GM12878 (cell line): ENCODE results near the gene DIAPH2. TPM values are rescaled to one million over a fixed set of nuclear protein-coding genes. Genes with fewer than 3 reads are reported as not detected.

Experiments used
- ATAC-seq: fragments of 200-7000 bp; cut with Tn5 transposase; 3 replicates; pipeline ENCODE4 v1.9.1; 2020; ENCODE audit warnings: mild to moderate bottlenecking, moderate library complexity
- BruUV-seq: library from RNA; stranded (reverse); fragments of 400-500 nt; replicated peaks from 2 replicates; lab custom pipeline; 2021; lab: Mats Ljungman, UMichigan
- CTCF ChIA-PET: fragments of 300-600 bp; sonication (Branson Sonifier 250); formaldehyde crosslinking; extraction: SDS; loops from one replicate; lab custom pipeline; 2021; ENCODE audit warnings: inconsistent platforms; lab: Yijun Ruan, JAX
- POLR2A ChIA-PET: fragments of 350-600 bp; formaldehyde crosslinking; extraction: SDS; loops from one replicate; lab custom pipeline; 2021; ENCODE audit warnings: inconsistent platforms; lab: Charles Lee
- RAD21 ChIA-PET: fragments of 300-600 bp; sonication (Branson Sonifier 250); formaldehyde crosslinking; loops from one replicate; lab custom pipeline; 2023; ENCODE audit warnings: antibody characterized with exemption; ENCODE audit not compliant: unreplicated experiment; lab: Charles Lee
- SMC1A ChIA-PET: fragments of 300-600 bp; sonication (Branson Sonifier 250); formaldehyde crosslinking; loops from one replicate; lab custom pipeline; 2023; ENCODE audit not compliant: unreplicated experiment, uncharacterized antibody; lab: Charles Lee
- DNase-seq: peaks from one replicate; pipeline ENCODE4 v3.0.0-alpha.2; 2011; ENCODE audit warnings: low read depth, low spot score
- FAIRE-seq: peaks from 3 replicates; lab custom pipeline; 2011; peaks lifted over from hg19 to GRCh38; lab: Jason Lieb, UNC
- H2AFZ ChIP-seq: 2 replicates; pipeline ENCODE4 v1.6.0; 2011; ENCODE audit warnings: low read depth, low read length, control low read depth; ENCODE audit not compliant: control insufficient read depth
- H3K27ac ChIP-seq: 2 replicates; pipeline ENCODE4 v1.5.1; 2011; ENCODE audit warnings: control low read depth; ENCODE audit not compliant: control insufficient read depth, insufficient read depth
- H3K27me3 ChIP-seq, 2 experiments: replicated peaks in 1 of 2; 2 replicates each; pipeline versions ENCODE4 v1.6.0 to v1.6.1; 2011; ENCODE audit warnings: low read length in 1 of 2; ENCODE audit not compliant: control insufficient read depth in 2 of 2, insufficient read depth in 2 of 2
- H3K36me3 ChIP-seq, 2 experiments: 2 replicates each; pipeline ENCODE4 v1.5.1; 2011; ENCODE audit warnings: low read length in 1 of 2; ENCODE audit not compliant: control insufficient read depth in 2 of 2, insufficient read depth in 2 of 2
- H3K4me1 ChIP-seq: 2 replicates; pipeline ENCODE4 v1.6.1; 2011; ENCODE audit warnings: mild to moderate bottlenecking, low read length, moderate library complexity, mixed read lengths; ENCODE audit not compliant: control insufficient read depth, insufficient read depth
- H3K4me2 ChIP-seq: 2 replicates; pipeline ENCODE4 v1.6.0; 2011; ENCODE audit warnings: control low read depth; ENCODE audit not compliant: control insufficient read depth, insufficient read depth
- H3K4me3 ChIP-seq: fragments of 200-600 bp; sonication (generic); 2 replicates; pipeline ENCODE4 v1.5.1; 2016
- H3K79me2 ChIP-seq: 2 replicates; pipeline ENCODE4 v1.6.0; 2011; ENCODE audit warnings: low read length; ENCODE audit not compliant: control insufficient read depth, insufficient read depth
- H3K9ac ChIP-seq: 2 replicates; pipeline ENCODE4 v1.8.0; 2011; ENCODE audit warnings: low read length, control low read depth, mixed read lengths; ENCODE audit not compliant: control insufficient read depth, insufficient read depth
- H3K9me3 ChIP-seq: replicated peaks from 3 replicates; pipeline ENCODE4 v1.5.1; 2011; ENCODE audit warnings: mild to moderate bottlenecking, low read length; ENCODE audit not compliant: control insufficient read depth, insufficient read depth
- H4K20me1 ChIP-seq: 2 replicates; pipeline ENCODE4 v1.6.0; 2011; ENCODE audit not compliant: control insufficient read depth, insufficient read depth
- HSF1 ChIP-seq: fragments of 150-350 bp; IDR thresholded peaks from 2 replicates; pipeline ENCODE4 v1.6.1; 2014; ENCODE audit warnings: mild to moderate bottlenecking, low read depth, low read length
- JUND ChIP-seq: IDR thresholded peaks from 2 replicates; pipeline ENCODE4 v1.6.1; 2012; ENCODE audit warnings: low read depth, mild to moderate bottlenecking, low read length, improper control_type of control experiment, moderate library complexity
- KAT2A ChIP-seq: conservative IDR thresholded peaks from 2 replicates; pipeline ENCODE4 v1.6.1; 2011; ENCODE audit warnings: low read depth, low read length; ENCODE audit not compliant: control insufficient read depth
- KDM1A ChIP-seq: fragments of 200-600 bp; sonication (generic); IDR thresholded peaks from 2 replicates; pipeline ENCODE4 v1.6.1; 2016; ENCODE audit warnings: borderline replicate concordance
- NBN ChIP-seq: fragments of 450-650 bp; IDR thresholded peaks from 2 replicates; pipeline ENCODE4 v1.6.1; 2016
- POLR2AphosphoS5 ChIP-seq: IDR thresholded peaks from 2 replicates; pipeline ENCODE4 v1.6.1; 2011; ENCODE audit warnings: mild to moderate bottlenecking, low read length, inconsistent platforms
- RUNX3 ChIP-seq: IDR thresholded peaks from 2 replicates; pipeline ENCODE4 v1.6.1; 2012; ENCODE audit warnings: low read length, inconsistent platforms
- SIX5 ChIP-seq: IDR thresholded peaks from 2 replicates; pipeline ENCODE4 v1.6.1; 2011; ENCODE audit warnings: mild to moderate bottlenecking, low read depth, low read length, moderate library complexity; ENCODE audit not compliant: severe bottlenecking
- SMAD1 ChIP-seq: fragments of 450-650 bp; IDR thresholded peaks from 2 replicates; pipeline ENCODE4 v1.6.1; 2018; ENCODE audit warnings: mild to moderate bottlenecking, low read depth; ENCODE audit not compliant: partially characterized antibody
- TAF1 ChIP-seq: IDR thresholded peaks from 2 replicates; pipeline ENCODE4 v1.6.1; 2011; ENCODE audit warnings: mild to moderate bottlenecking, low read depth, low read length, borderline replicate concordance
- ZNF592 ChIP-seq: fragments of 450-650 bp; IDR thresholded peaks from 2 replicates; pipeline ENCODE4 v1.6.1; 2017; ENCODE audit warnings: mild to moderate bottlenecking, moderate library complexity
- WGBS: methylation state at CpG from one replicate; pipeline ENCODE4 v1.1.6; 2016; ENCODE audit warnings: low lambda C conversion rate; ENCODE audit not compliant: insufficient replicate concordance, insufficient coverage; ENCODE audit errors: missing lambda C conversion rate; 5-methylcytosine and 5-hydroxymethylcytosine counted together
- in situ Hi-C: fragments of 300-500 bp; cut with MboI; formaldehyde crosslinking; loops from 9 replicates; pipeline ENCODE4 v1.14.3; 2018; ENCODE audit warnings: mixed read lengths
- intact Hi-C: fragments of 100-400 bp; cut with micrococcal nuclease; formaldehyde crosslinking; loops from one replicate; pipeline ENCODE4 v1.14.2; 2022; ENCODE audit not compliant: unreplicated experiment
- polyA plus RNA-seq, 11 experiments: library from polyadenylated mRNA; depleted of rRNA in 4 of 11; unstranded in 6 of 11; stranded (reverse) in 5 of 11; fragments of >200 nt; fragmentation: Nextera tagmentation in 4 of 11; fragmentation: Illumina TruSeq in 1 of 11; extraction: Ambion mirVana in 4 of 11; extraction: Trizol in 1 of 11; gene quantifications; 1 replicate in 1 of 11; 2 replicates in 10 of 11; pipeline versions ENCODE4 v1.2.1 to v1.2.3, GENCODE V29; 2011 to 2016; ENCODE audit warnings: inconsistent platforms in 2 of 11, missing spikeins in 2 of 11, low read depth in 1 of 11
- total RNA-seq, 4 experiments: library from RNA; depleted of rRNA in 3 of 4; stranded (reverse); fragments of >200 nt in 3 of 4; fragmentation: Illumina TruSeq in 1 of 4; extraction: Trizol in 1 of 4; gene quantifications; 2 replicates each; pipeline versions ENCODE4 v1.2.1 to v1.2.3, GENCODE V29; 2013 to 2021
- TF ChIP-seq, protein P1 (sequence below): fragments of 450-650 bp; IDR thresholded peaks from 2 replicates; pipeline ENCODE4 v1.6.1; 2017; ENCODE audit warnings: mild to moderate bottlenecking, moderate library complexity
- TF ChIP-seq, protein P2 (sequence below): IDR thresholded peaks from 2 replicates; pipeline ENCODE4 v1.6.1; 2011; ENCODE audit warnings: borderline replicate concordance, low read depth, mild to moderate bottlenecking, moderate library complexity, mixed read lengths, low read length; ENCODE audit not compliant: insufficient read depth; ENCODE audit errors: extremely low read length

DIAPH2 gene
- total and polyA plus RNA-seq, 10 of the 15 experiments (the other 5 are each of a cell fraction or from before 2014, with no cell fraction given) = 2.2 to 16.6 (median 8.8) TPM

DNA sequence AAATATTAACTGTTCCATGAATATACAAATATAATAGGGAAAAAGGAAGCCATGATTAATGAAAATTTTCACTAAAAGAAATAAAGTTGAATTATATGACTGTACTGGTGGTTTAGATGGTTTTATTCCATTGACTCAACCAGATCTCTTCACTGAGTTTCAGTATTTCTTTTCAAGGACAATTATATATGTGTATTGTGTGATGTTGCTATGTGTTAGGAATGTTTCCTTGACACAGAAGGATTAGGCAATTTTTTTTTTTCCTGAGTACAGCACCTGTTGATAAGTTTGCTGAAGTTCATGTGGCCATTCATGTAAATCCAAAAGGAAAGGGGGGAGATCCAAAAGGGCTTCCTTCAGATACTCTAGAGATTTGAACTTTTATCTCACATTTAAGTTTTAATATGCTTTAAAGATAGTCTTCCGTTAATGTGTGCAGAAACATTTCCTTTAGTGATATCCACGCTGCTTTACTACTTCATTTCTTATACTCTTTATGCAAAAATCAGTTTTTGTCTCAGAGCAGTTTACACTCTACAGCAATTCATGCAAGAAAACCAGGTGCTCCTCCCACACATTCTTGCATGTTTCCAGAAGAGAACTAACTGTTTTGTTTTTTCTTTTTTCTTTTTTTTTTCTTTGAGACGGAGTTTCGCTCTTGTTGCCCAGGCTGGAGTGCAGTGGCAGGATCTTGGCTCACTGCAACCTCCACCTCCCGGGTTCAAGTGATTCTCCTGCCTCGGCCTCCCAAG, 448.2 kb downstream of the DIAPH2 start:
- Histone ChIP-seq H3K9me3 (no peaks in the 10 kb centered on the region), H3K4me3 (no peak overlapping the region), H3K4me1 (no peaks in the 10 kb centered on the region), H3K27ac (no peak overlapping the region), H3K79me2 (no peaks in the 10 kb centered on the region), H4K20me1 (no peaks in the 10 kb centered on the region), H3K4me2 (no peak overlapping the region), H2AFZ (no peak overlapping the region), H3K36me3 (no peaks in the 10 kb centered on the region), H3K27me3 (no peaks in the 10 kb centered on the region), H3K9ac (no peak overlapping the region)
- SMC1A ChIA-PET = no interaction called here
- POLR2A ChIA-PET = no interaction called here
- RAD21 ChIA-PET = no interaction called here
- WGBS = 32% methylated on average over 6 of the region's 6 CpGs
- intact Hi-C loops (no loop called here), in situ Hi-C loops (no loop called here)
- CTCF ChIA-PET = no interaction called here
- ATAC-seq (no peak), DNase-seq (no peak), FAIRE-seq (no peak)
- no TSS peak for BruUV-seq
- no peak for TF ChIP-seq SIX5
- TF ChIP-seq KAT2A = no peak
- TF ChIP-seq RUNX3 = no peak
- TF ChIP-seq, protein P1, sequence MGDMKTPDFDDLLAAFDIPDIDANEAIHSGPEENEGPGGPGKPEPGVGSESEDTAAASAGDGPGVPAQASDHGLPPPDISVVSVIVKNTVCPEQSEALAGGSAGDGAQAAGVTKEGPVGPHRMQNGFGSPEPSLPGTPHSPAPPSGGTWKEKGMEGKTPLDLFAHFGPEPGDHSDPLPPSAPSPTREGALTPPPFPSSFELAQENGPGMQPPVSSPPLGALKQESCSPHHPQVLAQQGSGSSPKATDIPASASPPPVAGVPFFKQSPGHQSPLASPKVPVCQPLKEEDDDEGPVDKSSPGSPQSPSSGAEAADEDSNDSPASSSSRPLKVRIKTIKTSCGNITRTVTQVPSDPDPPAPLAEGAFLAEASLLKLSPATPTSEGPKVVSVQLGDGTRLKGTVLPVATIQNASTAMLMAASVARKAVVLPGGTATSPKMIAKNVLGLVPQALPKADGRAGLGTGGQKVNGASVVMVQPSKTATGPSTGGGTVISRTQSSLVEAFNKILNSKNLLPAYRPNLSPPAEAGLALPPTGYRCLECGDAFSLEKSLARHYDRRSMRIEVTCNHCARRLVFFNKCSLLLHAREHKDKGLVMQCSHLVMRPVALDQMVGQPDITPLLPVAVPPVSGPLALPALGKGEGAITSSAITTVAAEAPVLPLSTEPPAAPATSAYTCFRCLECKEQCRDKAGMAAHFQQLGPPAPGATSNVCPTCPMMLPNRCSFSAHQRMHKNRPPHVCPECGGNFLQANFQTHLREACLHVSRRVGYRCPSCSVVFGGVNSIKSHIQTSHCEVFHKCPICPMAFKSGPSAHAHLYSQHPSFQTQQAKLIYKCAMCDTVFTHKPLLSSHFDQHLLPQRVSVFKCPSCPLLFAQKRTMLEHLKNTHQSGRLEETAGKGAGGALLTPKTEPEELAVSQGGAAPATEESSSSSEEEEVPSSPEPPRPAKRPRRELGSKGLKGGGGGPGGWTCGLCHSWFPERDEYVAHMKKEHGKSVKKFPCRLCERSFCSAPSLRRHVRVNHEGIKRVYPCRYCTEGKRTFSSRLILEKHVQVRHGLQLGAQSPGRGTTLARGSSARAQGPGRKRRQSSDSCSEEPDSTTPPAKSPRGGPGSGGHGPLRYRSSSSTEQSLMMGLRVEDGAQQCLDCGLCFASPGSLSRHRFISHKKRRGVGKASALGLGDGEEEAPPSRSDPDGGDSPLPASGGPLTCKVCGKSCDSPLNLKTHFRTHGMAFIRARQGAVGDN = no peak
- TF ChIP-seq NBN = no peak
- TF ChIP-seq KDM1A = no peak
- TF ChIP-seq, protein P2, sequence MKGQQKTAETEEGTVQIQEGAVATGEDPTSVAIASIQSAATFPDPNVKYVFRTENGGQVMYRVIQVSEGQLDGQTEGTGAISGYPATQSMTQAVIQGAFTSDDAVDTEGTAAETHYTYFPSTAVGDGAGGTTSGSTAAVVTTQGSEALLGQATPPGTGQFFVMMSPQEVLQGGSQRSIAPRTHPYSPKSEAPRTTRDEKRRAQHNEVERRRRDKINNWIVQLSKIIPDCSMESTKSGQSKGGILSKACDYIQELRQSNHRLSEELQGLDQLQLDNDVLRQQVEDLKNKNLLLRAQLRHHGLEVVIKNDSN = no peak
- no peak for TF ChIP-seq SMAD1
- no peak for TF ChIP-seq POLR2AphosphoS5
- no peak for TF ChIP-seq ZNF592
- TF ChIP-seq HSF1 = no peak
- TF ChIP-seq TAF1 = no peak
- TF ChIP-seq JUND = no peak
